ENCODE data around the gene TCF20. TPM values are rescaled to one million over a fixed set of nuclear protein-coding genes. Genes with fewer than 3 reads are reported as not detected.

Gene TCF20
- total RNA-seq, 2 donors from 2014 or later = 54.8 to 69.0 TPM

GRCh38 chr22:42282252-42282942 is 11.9 kb upstream of the TCF20 start:
- no peak overlapping the region for H3K27ac Mint-ChIP-seq

GRCh38 chr22:42281706-42282251 is 11.3 kb upstream of the TCF20 start:
- no peak for DNase-seq (ENCODE audit: low spot score)
- no peak for ATAC-seq

More at GRCh38 chr22:42282252-42282942, 11.9 kb upstream of the TCF20 start:
- Mint-ChIP-seq H3K4me3 (no peak overlapping the region), H3K9me3 (no peaks in the 10 kb centered on the region), H3K27me3 (peaks cover 7 to 24% of the 10 kb centered on the region in 2 donors), H3K4me1 (ENCODE audit: low read depth in 2 of 2) (peaks cover 18% of the 10 kb centered on the region in 2 donors), H3K36me3 (no peaks in the 10 kb centered on the region)
- ATAC-seq = no peak
- DNase-seq (ENCODE audit: low spot score) = no peak

GRCh38 chr22:42281284-42281683 is 10.8 kb upstream of the TCF20 start:
- Mint-ChIP-seq H3K4me3 (no peak overlapping the region), H3K27me3 (peaks cover 7 to 22% of the 10 kb centered on the region in 2 donors), H3K4me1 (ENCODE audit: low read depth in 2 of 2) (peaks cover 13% of the 10 kb centered on the region in 2 donors), H3K27ac (no peak overlapping the region), H3K36me3 (no peaks in the 10 kb centered on the region), H3K9me3 (no peaks in the 10 kb centered on the region)
- ATAC-seq (no peak), DNase-seq (ENCODE audit: low spot score) (no peak)

More at GRCh38 chr22:42281706-42282251, 11.3 kb upstream of the TCF20 start:
- no peak overlapping the region for H3K27ac Mint-ChIP-seq
- H3K27me3 Mint-ChIP-seq = peaks cover 7 to 24% of the 10 kb centered on the region in 2 donors
- no peak overlapping the region for H3K4me3 Mint-ChIP-seq
- H3K9me3 Mint-ChIP-seq = no peaks in the 10 kb centered on the region
- peaks cover 18% of the 10 kb centered on the region in 2 donors for H3K4me1 Mint-ChIP-seq (ENCODE audit: low read depth in 2 of 2)
- H3K36me3 Mint-ChIP-seq = no peaks in the 10 kb centered on the region

GRCh38 chr22:42280836-42281235 is 10.4 kb upstream of the TCF20 start:
- Mint-ChIP-seq H3K27ac (no peak overlapping the region), H3K9me3 (no peaks in the 10 kb centered on the region), H3K36me3 (no peaks in the 10 kb centered on the region), H3K27me3 (peaks cover 7 to 20% of the 10 kb centered on the region in 2 donors), H3K4me3 (no peak overlapping the region), H3K4me1 (ENCODE audit: low read depth in 2 of 2) (peaks cover 8 to 9% of the 10 kb centered on the region in 2 donors)
- DNase-seq (ENCODE audit: low spot score) = no peak
- no peak for ATAC-seq

GRCh38 chr22:42280140-42280539 is 9.7 kb upstream of the TCF20 start:
- no peak overlapping the region for H3K4me3 Mint-ChIP-seq

DNA sequence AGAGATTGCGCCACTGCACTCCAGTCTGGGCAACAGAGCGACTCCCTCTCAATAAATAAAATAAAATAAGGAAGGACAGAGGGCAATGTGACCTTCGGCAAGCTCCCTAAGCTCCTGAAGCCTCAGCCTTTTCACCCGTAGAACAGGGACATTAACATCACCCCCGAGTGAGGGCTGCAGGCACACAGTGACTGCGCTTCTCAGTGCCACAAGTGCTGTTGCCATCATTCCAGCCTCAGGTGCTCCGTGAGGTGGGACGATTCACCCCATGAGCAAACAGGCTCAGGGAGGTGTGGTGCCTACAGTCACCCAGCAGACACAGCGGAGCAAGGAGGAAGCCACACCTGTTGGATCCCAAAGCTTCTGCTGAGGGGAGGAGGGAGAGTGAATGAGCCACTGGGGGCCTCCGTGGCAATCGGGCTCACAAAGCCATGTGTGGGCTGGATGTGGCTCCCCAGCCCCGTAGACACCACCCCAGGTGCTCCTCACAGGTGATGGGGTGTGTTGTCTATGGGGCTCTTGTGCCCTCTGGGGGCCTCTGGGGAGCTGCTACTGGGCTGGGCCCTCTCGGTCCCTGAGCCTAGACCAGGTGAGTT is 9.1 kb upstream of the TCF20 start:
- ATAC-seq (no peak), DNase-seq (ENCODE audit: low spot score) (no peak)
- peaks cover 7 to 18% of the 10 kb centered on the region in 2 donors for H3K27me3 Mint-ChIP-seq
- no peaks in the 10 kb centered on the region for H3K9me3 Mint-ChIP-seq
- no peak overlapping the region for H3K4me3 Mint-ChIP-seq
- H3K36me3 Mint-ChIP-seq = no peaks in the 10 kb centered on the region
- H3K27ac Mint-ChIP-seq = no peak overlapping the region
- peaks cover 4% of the 10 kb centered on the region in 2 donors for H3K4me1 Mint-ChIP-seq (ENCODE audit: low read depth in 2 of 2)

More at GRCh38 chr22:42280140-42280539, 9.7 kb upstream of the TCF20 start:
- no peak for DNase-seq (ENCODE audit: low spot score)
- Mint-ChIP-seq H3K9me3 (no peaks in the 10 kb centered on the region), H3K4me1 (ENCODE audit: low read depth in 2 of 2) (peaks cover 4 to 5% of the 10 kb centered on the region in 2 donors), H3K27ac (no peak overlapping the region), H3K36me3 (no peaks in the 10 kb centered on the region), H3K27me3 (peaks cover 7 to 18% of the 10 kb centered on the region in 2 donors)
- ATAC-seq = no peak

GRCh38 chr22:42277988-42278776 is 7.7 kb upstream of the TCF20 start:
- Mint-ChIP-seq H3K4me1 (ENCODE audit: low read depth in 2 of 2) (peaks cover 3 to 4% of the 10 kb centered on the region in 2 donors), H3K27ac (no peak overlapping the region), H3K4me3 (no peak overlapping the region), H3K36me3 (no peaks in the 10 kb centered on the region), H3K27me3 (peaks cover 6 to 13% of the 10 kb centered on the region in 2 donors), H3K9me3 (no peaks in the 10 kb centered on the region)
- no peak for ATAC-seq
- DNase-seq (ENCODE audit: low spot score) = no peak

DNA sequence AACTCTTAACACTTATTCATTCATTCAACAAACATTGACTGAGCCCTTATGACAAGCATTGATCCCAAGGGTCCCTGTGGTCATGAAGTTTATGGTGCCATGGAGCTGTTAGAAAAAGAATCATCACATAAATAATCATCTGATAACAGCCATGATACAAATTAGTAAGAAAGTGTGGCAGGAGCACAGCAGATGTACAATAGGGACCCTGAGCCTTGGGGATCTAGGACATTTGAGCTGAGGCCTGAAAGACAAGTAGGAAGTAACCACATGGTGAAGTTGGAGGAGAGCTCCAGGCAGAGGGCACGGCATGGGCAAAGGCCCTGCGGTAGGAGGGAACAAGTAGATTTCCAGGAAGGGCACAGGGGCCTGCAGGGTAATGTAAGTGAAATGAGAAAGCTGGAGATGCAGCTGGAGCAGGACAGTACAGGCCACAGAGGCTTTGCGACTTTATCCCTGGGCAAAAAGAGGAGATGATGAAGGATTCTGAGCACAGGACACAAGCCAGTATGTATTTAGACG is 6.8 kb upstream of the TCF20 start:
- Mint-ChIP-seq H3K4me1 (ENCODE audit: low read depth in 2 of 2) (peaks cover 0 to 3% of the 10 kb centered on the region in 2 donors), H3K4me3 (no peak overlapping the region), H3K27ac (no peak overlapping the region), H3K36me3 (no peaks in the 10 kb centered on the region), H3K9me3 (no peaks in the 10 kb centered on the region), H3K27me3 (peaks cover 0 to 9% of the 10 kb centered on the region in 2 donors)
- DNase-seq (ENCODE audit: low spot score) = no peak
- no peak for ATAC-seq

GRCh38 chr22:42275970-42276369 is 5.5 kb upstream of the TCF20 start:
- DNase-seq (ENCODE audit: low spot score) (no peak), ATAC-seq (no peak)
- no peaks in the 10 kb centered on the region for H3K36me3 Mint-ChIP-seq
- H3K27ac Mint-ChIP-seq = no peak overlapping the region
- no peaks in the 10 kb centered on the region for H3K27me3 Mint-ChIP-seq
- no peak overlapping the region for H3K4me3 Mint-ChIP-seq
- peaks cover 0 to 3% of the 10 kb centered on the region in 2 donors for H3K4me1 Mint-ChIP-seq (ENCODE audit: low read depth in 2 of 2)
- H3K9me3 Mint-ChIP-seq = no peaks in the 10 kb centered on the region

DNA sequence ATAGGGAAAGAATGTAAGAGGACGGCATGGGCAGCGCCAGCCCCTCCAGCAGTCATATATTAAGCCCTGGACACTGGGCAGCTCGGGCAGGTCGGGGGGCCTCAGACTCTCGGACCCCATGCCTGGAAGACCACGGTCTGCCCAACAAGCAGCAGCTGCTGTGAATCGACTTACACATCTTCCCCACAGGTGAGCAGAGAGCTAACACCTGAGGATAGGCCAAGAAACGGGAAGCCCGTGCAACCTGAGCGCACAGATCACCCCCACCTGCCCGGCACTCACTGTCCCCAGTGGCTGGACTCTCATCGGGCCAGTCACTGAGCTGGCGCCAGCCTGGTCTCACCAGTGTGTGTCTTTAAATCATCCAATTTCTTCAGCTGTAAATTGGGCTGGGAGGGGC is 4.7 kb upstream of the TCF20 start:
- Mint-ChIP-seq H3K27ac (no peak overlapping the region), H3K4me1 (ENCODE audit: low read depth in 2 of 2) (peaks cover 0 to 3% of the 10 kb centered on the region in 2 donors)

GRCh38 chr22:42273855-42274451 is 3.5 kb upstream of the TCF20 start:
- Mint-ChIP-seq H3K4me3 (no peak overlapping the region), H3K27ac (no peak overlapping the region), H3K4me1 (ENCODE audit: low read depth in 2 of 2) (peaks cover 6 to 7% of the 10 kb centered on the region in 2 donors), H3K9me3 (no peaks in the 10 kb centered on the region), H3K27me3 (no peaks in the 10 kb centered on the region), H3K36me3 (no peaks in the 10 kb centered on the region)
- ATAC-seq = no peak
- no peak for DNase-seq (ENCODE audit: low spot score)

More for the DNA sequence above, 4.7 kb upstream of the TCF20 start:
- no peaks in the 10 kb centered on the region for H3K9me3 Mint-ChIP-seq
- ATAC-seq (no peak), DNase-seq (ENCODE audit: low spot score) (no peak)
- H3K36me3 Mint-ChIP-seq = no peaks in the 10 kb centered on the region
- H3K4me3 Mint-ChIP-seq = no peak overlapping the region
- no peaks in the 10 kb centered on the region for H3K27me3 Mint-ChIP-seq

GRCh38 chr22:42272431-42272999 is 2.1 kb upstream of the TCF20 start:
- Mint-ChIP-seq H3K27ac (no peak overlapping the region), H3K4me1 (ENCODE audit: low read depth in 2 of 2) (peaks cover 14 to 16% of the 10 kb centered on the region in 2 donors), H3K36me3 (no peaks in the 10 kb centered on the region), H3K4me3 (peak overlapping the region; percentile 39), H3K9me3 (no peaks in the 10 kb centered on the region), H3K27me3 (no peaks in the 10 kb centered on the region)
- no peak for ATAC-seq
- DNase-seq (ENCODE audit: low spot score) = no peak

DNA sequence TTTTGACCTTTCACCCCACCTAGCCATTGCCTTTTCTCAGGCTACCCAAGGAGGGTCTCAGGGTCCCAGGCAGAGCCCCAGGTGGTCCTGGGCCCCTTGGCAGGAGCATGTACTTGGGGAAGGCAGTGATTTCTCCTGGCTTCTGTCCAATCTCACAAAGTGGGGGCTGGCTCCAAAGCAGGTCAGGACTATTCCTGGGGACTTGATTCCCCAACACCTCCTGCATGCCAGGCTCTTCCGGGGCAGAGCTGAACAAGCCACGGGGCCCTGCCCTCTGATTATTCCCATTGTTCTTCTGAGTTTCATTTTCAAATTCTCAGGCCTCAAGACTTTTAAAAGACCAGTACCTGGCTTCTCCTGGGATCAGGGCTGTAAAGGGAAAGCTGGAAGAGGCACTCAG is 1.5 kb upstream of the TCF20 start:
- DNase-seq (ENCODE audit: low spot score) (no peak), ATAC-seq (no peak)
- H3K27ac Mint-ChIP-seq = no peak overlapping the region
- no peaks in the 10 kb centered on the region for H3K27me3 Mint-ChIP-seq
- H3K36me3 Mint-ChIP-seq = no peaks in the 10 kb centered on the region
- peak overlapping the region; percentile 39 for H3K4me3 Mint-ChIP-seq
- no peaks in the 10 kb centered on the region for H3K9me3 Mint-ChIP-seq
- peaks cover 14 to 16% of the 10 kb centered on the region in 2 donors for H3K4me1 Mint-ChIP-seq (ENCODE audit: low read depth in 2 of 2)

Measured in natural killer cell treated with Interleukin-12 subunit alpha and Interleukin-12 subunit beta and Interleukin-15 and Interleukin-18, amount 100 ng/mL, for 72 hours (primary cell).